Ovary (tissue), 9 donors: ENCODE data around the gene FAM234A. TPM values are rescaled to one million over a fixed set of nuclear protein-coding genes. Genes with fewer than 3 reads are reported as not detected.

ENCODE experiments used
- DNase-seq, 5 donors: peaks; one replicate each; pipeline ENCODE4 v3.0.0-alpha.2; 2019 to 2020
- H3K27ac ChIP-seq, 2 donors: fragments of 200-600 bp; one replicate each; pipeline versions ENCODE4 v1.5.1 to v1.8.0; 2019 to 2022
- H3K27me3 ChIP-seq: fragments of 200-600 bp; one replicate; pipeline ENCODE4 v1.8.0; 2022
- H3K36me3 ChIP-seq: fragments of 200-600 bp; sonication (generic); one replicate; pipeline ENCODE4 v1.5.1; 2019
- H3K4me1 ChIP-seq: one replicate; pipeline ENCODE4 v1.8.1; 2013; ENCODE audit warnings: mild to moderate bottlenecking, moderate library complexity; ENCODE audit not compliant: insufficient read depth
- H3K4me3 ChIP-seq: fragments of 200-600 bp; sonication (generic); one replicate; pipeline ENCODE4 v1.5.1; 2017
- H3K9me3 ChIP-seq, 2 donors: fragments of 200-600 bp in 1 of 2; sonication (generic) in 1 of 2; one replicate each; pipeline versions ENCODE4 v1.5.1 to v1.8.1; 2013 to 2019; ENCODE audit warnings: mild to moderate bottlenecking in 1 of 2, moderate library complexity in 1 of 2
- CTCF ChIP-seq, 3 donors: fragments of 450-650 bp in 2 of 3; fragments of 200-600 bp in 1 of 3; IDR thresholded peaks; one replicate each; pipeline versions ENCODE4 v1.5.1 to v1.8.0; 2016 to 2022; ENCODE audit warnings: antibody characterized with exemption in 3 of 3, mild to moderate bottlenecking in 1 of 3
- EP300 ChIP-seq: sonication (generic); formaldehyde crosslinking; IDR thresholded peaks from one replicate; pipeline ENCODE4 v1.6.1; 2017; ENCODE audit warnings: antibody characterized with exemption
- POLR2A ChIP-seq: fragments of 450-650 bp; IDR thresholded peaks from one replicate; pipeline ENCODE4 v1.6.1; 2017; ENCODE audit warnings: antibody characterized with exemption, mild to moderate bottlenecking, moderate library complexity
- WGBS, 3 donors: extraction: QIAGEN DNeasy Blood & Tissue Kit in 1 of 3; methylation state at CpG; one replicate each; pipeline versions ENCODE4 v1.1.5 to v1.1.7; 2013 to 2017; 5-methylcytosine and 5-hydroxymethylcytosine counted together
- intact Hi-C, 4 donors: fragments of 100-400 bp; cut with DNase I; formaldehyde crosslinking; loops; one replicate each; pipeline versions ENCODE4 v1.11.0 to v1.15.1; 2022 to 2023
- polyA plus RNA-seq, 2 donors: library from polyadenylated mRNA; stranded (reverse); fragments of 200-250 nt in 1 of 2; fragments of 350-450 nt in 1 of 2; fragmentation: Illumina TruSeq in 1 of 2; extraction: RNeasy Lipid Tissue Mini Kit (QIAGEN cat#74804) in 1 of 2; gene quantifications; one replicate each; pipeline ENCODE4 v1.2.3, GENCODE V29; 2013 to 2014
- total RNA-seq, 7 donors: library from RNA; depleted of rRNA in 2 of 7; stranded (reverse); fragments of >200 nt in 2 of 7; fragmentation: NEBNext Ultra II Directional in 3 of 7; extraction: Animal tissue kit (Norgen Biotek cat#: 25700) in 3 of 7; gene quantifications; one replicate each; pipeline versions ENCODE4 v1.1.0 to v1.2.4, GENCODE V29; 2016 to 2023
- donor health status: DM: no; HTN: no; CAD: no; lungs with moderate emphysema.
- donor health status: DM: no; HTN: no; CAD: no.
- donor health status: Bipolar disorder and iron deficiency.
- donor health status: DM: yes; HTN: yes; CAD: no.
- donor health status: DM: no; HTN: no; CAD: no.
- donor health status: DM: yes; HTN: yes; CAD: no.

FAM234A gene
- total and polyA plus RNA-seq, 9 donors: 20.4 to 61.9 (median 49.2) TPM

DNA sequence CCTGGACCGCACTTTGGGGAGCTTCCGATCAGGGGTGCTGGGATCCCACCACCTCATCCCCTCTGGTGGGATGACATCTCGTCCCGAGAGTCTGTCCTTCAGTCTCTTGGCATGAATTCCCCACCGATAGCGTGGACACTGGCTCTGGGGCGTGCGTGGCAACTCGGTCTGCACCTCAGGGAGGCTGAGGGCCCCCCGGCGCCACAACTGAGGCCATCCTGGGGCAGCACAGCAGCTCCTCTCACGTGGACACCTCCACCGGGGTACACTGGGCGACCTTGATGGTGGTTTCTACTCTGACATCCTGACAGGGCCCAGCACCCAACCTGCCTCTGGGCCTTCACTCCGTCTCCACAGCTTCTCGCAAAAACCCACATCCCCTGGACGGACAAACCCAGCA is 56.9 kb downstream of the FAM234A start:
- 86 to 94% (median 92%) methylated on average over 17 of the region's 17 CpGs for WGBS, 3 donors
- H3K9me3 ChIP-seq: no peaks in the 10 kb centered on the region
- H3K36me3 ChIP-seq: no peaks in the 10 kb centered on the region
- no peaks in the 10 kb centered on the region for H3K27me3 ChIP-seq
- no peaks in the 10 kb centered on the region for H3K4me1 ChIP-seq
- H3K27ac ChIP-seq: no peak overlapping the region
- intact Hi-C loops: no loop called here
- DNase-seq: no peak
- TF ChIP-seq EP300: no peak
- TF ChIP-seq CTCF (IDR thresholded peaks at IDR 0.05): no peak
- TF ChIP-seq POLR2A: no peak
- H3K4me3 ChIP-seq: no peak overlapping the region

DNA sequence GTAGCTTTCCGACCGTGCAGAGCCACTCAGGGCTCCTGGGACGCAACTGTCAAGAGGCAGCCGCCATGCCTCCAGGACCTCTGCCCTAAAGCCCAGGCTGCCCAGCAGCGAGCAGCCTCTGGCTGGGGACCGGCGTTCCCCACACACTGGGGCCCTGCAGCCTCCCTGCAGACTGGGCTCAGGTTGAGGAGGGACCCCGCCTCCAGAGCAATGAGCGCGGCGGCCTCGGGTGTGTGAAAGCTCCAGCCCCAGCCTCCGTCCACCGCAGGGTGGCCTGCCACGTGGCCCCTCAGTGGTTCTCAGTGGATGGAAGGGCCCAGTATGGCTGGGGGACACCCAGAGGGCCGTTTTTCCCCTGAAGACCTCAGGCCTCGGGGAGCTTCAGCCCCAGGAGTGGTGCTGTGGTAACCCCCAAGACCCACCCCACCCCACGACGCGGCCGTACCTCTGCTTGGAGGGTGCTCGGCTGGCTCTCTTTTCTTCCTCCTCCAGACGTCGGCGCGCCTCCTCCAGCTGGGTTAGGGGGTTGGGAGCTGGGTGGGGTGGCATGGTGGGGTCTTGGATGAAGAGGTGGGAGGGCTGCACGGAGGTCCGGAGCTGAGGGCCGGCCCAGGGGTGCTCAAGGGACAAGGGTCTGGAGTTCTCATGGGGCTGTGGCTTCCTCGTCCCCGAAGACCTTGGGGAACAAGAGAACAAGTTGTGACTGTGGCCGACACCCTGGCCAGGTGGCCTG is 58.6 kb downstream of the FAM234A start:
- no peak for DNase-seq
- no peak overlapping the region for H3K4me3 ChIP-seq
- no peak overlapping the region for H3K27ac ChIP-seq
- WGBS, 3 donors: 89 to 93% (median 92%) methylated on average over 24 to 32 of the region's 32 CpGs
- H3K27me3 ChIP-seq: no peaks in the 10 kb centered on the region
- no peaks in the 10 kb centered on the region for H3K4me1 ChIP-seq
- H3K36me3 ChIP-seq: no peaks in the 10 kb centered on the region
- no peaks in the 10 kb centered on the region for H3K9me3 ChIP-seq
- no peak for TF ChIP-seq POLR2A
- no peak for TF ChIP-seq CTCF (IDR thresholded peaks at IDR 0.05)
- no peak for TF ChIP-seq EP300
- intact Hi-C loops: no loop called here

DNA sequence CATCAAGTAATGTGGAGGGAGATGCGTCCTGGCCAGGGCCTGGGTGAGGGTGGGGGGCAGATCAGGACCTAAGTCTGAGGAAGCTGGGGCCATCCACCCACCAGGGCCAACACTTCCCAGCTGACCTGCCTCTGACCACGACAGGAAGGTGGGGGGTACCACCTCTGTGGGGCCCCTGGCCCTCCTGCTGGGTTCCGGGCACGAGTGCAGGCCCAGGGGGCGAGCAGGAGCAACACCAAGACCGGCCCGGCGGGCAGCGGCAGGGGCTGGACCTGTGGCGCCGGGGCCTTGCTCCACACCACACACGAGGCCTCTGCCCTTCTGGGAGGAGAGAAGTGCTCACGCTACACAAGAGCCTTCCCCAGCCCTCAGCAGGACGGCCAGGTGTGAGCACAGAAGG is 61.7 kb downstream of the FAM234A start:
- no peaks in the 10 kb centered on the region for H3K9me3 ChIP-seq
- no peak for TF ChIP-seq POLR2A
- TF ChIP-seq CTCF (IDR thresholded peaks at IDR 0.05): no peak
- TF ChIP-seq EP300: no peak
- no peak for DNase-seq
- H3K27ac ChIP-seq: no peak overlapping the region
- no peaks in the 10 kb centered on the region for H3K27me3 ChIP-seq
- 92 to 95% (median 94%) methylated on average over 14 of the region's 14 CpGs for WGBS, 3 donors
- intact Hi-C loops: no loop called here
- no peaks in the 10 kb centered on the region for H3K4me1 ChIP-seq
- H3K4me3 ChIP-seq: no peak overlapping the region
- H3K36me3 ChIP-seq: no peaks in the 10 kb centered on the region

DNA sequence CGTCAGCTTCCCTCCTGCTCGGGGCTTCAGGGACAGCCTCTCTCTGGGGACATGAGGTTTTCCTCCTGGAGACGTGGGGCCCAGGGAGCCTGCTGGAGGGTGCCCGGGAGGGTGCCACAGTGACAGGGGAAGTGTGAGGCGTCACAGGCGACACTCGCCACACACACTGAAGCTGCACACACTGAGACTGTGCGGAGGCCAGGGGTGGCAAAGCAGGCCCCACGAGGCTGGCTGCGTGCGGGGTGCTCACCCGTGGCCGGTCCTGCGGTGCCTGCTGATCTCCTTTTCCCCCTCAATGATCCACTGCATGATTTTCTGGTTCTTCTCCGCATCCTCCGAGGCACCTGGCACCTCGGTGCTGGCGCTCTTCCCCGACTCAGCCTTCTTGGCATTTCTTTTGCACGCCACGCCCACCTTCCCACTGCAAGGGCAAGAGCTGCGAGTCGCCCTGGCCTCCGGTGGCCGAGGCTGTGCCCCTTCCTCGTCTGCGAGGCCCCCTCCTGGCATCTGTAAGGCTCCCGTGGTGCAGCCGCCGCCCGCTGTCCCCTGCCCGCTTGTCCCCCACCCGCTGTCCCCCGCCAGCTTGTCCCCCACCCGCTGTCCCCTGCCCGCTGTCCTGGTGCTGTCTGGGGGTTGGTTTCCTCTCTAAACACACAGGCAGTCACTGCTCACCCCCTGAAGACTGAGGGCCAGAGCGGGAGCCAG is 62.3 kb downstream of the FAM234A start:
- TF ChIP-seq EP300 (no peak), CTCF (IDR thresholded peaks at IDR 0.05) (no peak), POLR2A (no peak)
- Histone ChIP-seq H3K4me1 (no peaks in the 10 kb centered on the region), H3K4me3 (no peak overlapping the region), H3K36me3 (no peaks in the 10 kb centered on the region), H3K9me3 (no peaks in the 10 kb centered on the region), H3K27ac (no peak overlapping the region), H3K27me3 (no peaks in the 10 kb centered on the region)
- intact Hi-C loops: no loop called here
- no peak for DNase-seq
- WGBS, 3 donors: 88 to 91% (median 90%) methylated on average over 36 to 37 of the region's 37 CpGs
